CD4-positive, alpha-beta T cell (primary cell): ENCODE measurements around the gene FXYD6. TPM values are rescaled to one million over a fixed set of nuclear protein-coding genes. Genes with fewer than 3 reads are reported as not detected.

ENCODE experiments used
- ATAC-seq: fragments of 200-7000 bp; cut with Tn5 transposase; one replicate; pipeline ENCODE4 v1.10.0; 2022; ENCODE audit warnings: mild to moderate bottlenecking; ENCODE audit not compliant: poor library complexity
- CTCF ChIA-PET: fragments of 350-600 bp; sonication (Branson Sonifier 250); formaldehyde crosslinking; loops from one replicate; lab custom pipeline; 2021; ENCODE audit warnings: antibody characterized with exemption, inconsistent platforms; lab: Charles Lee
- POLR2A ChIA-PET: fragments of 350-600 bp; sonication (Branson Sonifier 250); formaldehyde crosslinking; loops from one replicate; lab custom pipeline; 2021; ENCODE audit warnings: antibody characterized with exemption, inconsistent platforms; lab: Charles Lee
- DNase-seq, 14 experiments: peaks; one replicate each; pipeline ENCODE4 v3.0.0-alpha.2; 2013 to 2020; ENCODE audit warnings: mixed read lengths in 2 of 14
- H3K27ac ChIP-seq, 2 donors: one replicate each; pipeline versions ENCODE4 v1.5.1 to v1.7.0; 2013; ENCODE audit warnings: low read length in 2 of 2, low read depth in 1 of 2, mild to moderate bottlenecking in 1 of 2
- H3K27me3 ChIP-seq, 2 experiments: 1 replicate in 1 of 2; 2 replicates in 1 of 2; pipeline versions ENCODE4 v1.6.1 to v1.7.0; 2013; ENCODE audit warnings: low read length in 2 of 2, control low read depth in 1 of 2, mild to moderate bottlenecking in 1 of 2, moderate library complexity in 1 of 2; ENCODE audit not compliant: insufficient read depth in 2 of 2, control insufficient read depth in 1 of 2
- H3K36me3 ChIP-seq: one replicate; pipeline ENCODE4 v1.6.1; 2013; ENCODE audit warnings: low read length, control low read depth; ENCODE audit not compliant: insufficient read depth
- H3K4me1 ChIP-seq: one replicate; pipeline ENCODE4 v1.6.1; 2013; ENCODE audit warnings: low read length, control low read depth; ENCODE audit not compliant: insufficient read depth
- H3K4me3 ChIP-seq: one replicate; pipeline ENCODE4 v1.5.1; 2013; ENCODE audit warnings: mild to moderate bottlenecking, low read length, moderate library complexity
- H3K9me3 ChIP-seq, 2 experiments: 1 replicate in 1 of 2; 2 replicates in 1 of 2; pipeline versions ENCODE4 v1.6.1 to v1.7.0; 2013; ENCODE audit warnings: low read length in 2 of 2, mild to moderate bottlenecking in 2 of 2, control low read depth in 1 of 2, moderate library complexity in 1 of 2; ENCODE audit not compliant: control insufficient read depth in 1 of 2, insufficient read depth in 1 of 2
- H3K27ac Mint-ChIP-seq: one replicate; pipeline ENCODE4 v1.8.0; 2020; ENCODE audit warnings: mixed read lengths
- H3K27me3 Mint-ChIP-seq: one replicate; pipeline ENCODE4 v1.8.0; 2021; ENCODE audit warnings: mixed read lengths
- H3K36me3 Mint-ChIP-seq: one replicate; pipeline ENCODE4 v1.8.0; 2021; ENCODE audit warnings: low read depth, mixed read lengths
- H3K4me1 Mint-ChIP-seq: one replicate; pipeline ENCODE4 v1.8.0; 2021; ENCODE audit warnings: low read depth, mixed read lengths
- H3K4me3 Mint-ChIP-seq: one replicate; pipeline ENCODE4 v1.8.0; 2020; ENCODE audit warnings: mild to moderate bottlenecking, mixed read lengths
- H3K9me3 Mint-ChIP-seq: one replicate; pipeline ENCODE4 v1.8.0; 2020; ENCODE audit warnings: mixed read lengths
- CTCF ChIP-seq: fragments of 200-600 bp; IDR thresholded peaks from one replicate; pipeline ENCODE4 v1.8.0; 2022; ENCODE audit warnings: antibody characterized with exemption, mild to moderate bottlenecking
- intact Hi-C, 2 experiments: fragments of 100-400 bp; cut with DNase I in 1 of 2; cut with micrococcal nuclease in 1 of 2; formaldehyde crosslinking; loops; one replicate each; pipeline versions ENCODE4 v1.15.1 to v1.9.0; 2023 to 2025; cut with DNase I, micrococcal nuclease
- total RNA-seq, 174 experiments: library from RNA in 2 of 174; stranded (reverse) in 2 of 174; gene quantifications; one replicate each; pipeline ENCODE4 v1.2.3 and lab custom pipeline; 2021 to 2026

FXYD6 gene
- total RNA-seq, 2 experiments from 2014 or later, result not detected

- no peak overlapping the region for H3K4me3 ChIP-seq
- Mint-ChIP-seq H3K9me3 (peaks cover 3% of the 10 kb centered on the region), H3K27me3 (peaks cover 9% of the 10 kb centered on the region), H3K36me3 (no peaks in the 10 kb centered on the region), H3K4me1 (no peaks in the 10 kb centered on the region), H3K4me3 (no peak overlapping the region), H3K27ac (no peak overlapping the region)
- no peaks in the 10 kb centered on the region for H3K4me1 ChIP-seq
- intact Hi-C loops, result loop anchor here in 1 of 2 experiments (5.0 kb wide), 1 partner anchor 41 kb away; no protein-coding TSS in a partner anchor
- no peak for TF ChIP-seq CTCF
- ATAC-seq (no peak), DNase-seq (no peak)
- ChIA-PET POLR2A (no interaction called here), CTCF (no interaction called here)
- H3K36me3 ChIP-seq, result no peaks in the 10 kb centered on the region
- no peaks in the 10 kb centered on the region for H3K9me3 ChIP-seq
- H3K27ac ChIP-seq, result no peak overlapping the region
- H3K27me3 ChIP-seq, result no peaks in the 10 kb centered on the region
These were observed 20.4 kb downstream of the FXYD6 start for GRCh38 chr11:117855912-117856651.

DNA sequence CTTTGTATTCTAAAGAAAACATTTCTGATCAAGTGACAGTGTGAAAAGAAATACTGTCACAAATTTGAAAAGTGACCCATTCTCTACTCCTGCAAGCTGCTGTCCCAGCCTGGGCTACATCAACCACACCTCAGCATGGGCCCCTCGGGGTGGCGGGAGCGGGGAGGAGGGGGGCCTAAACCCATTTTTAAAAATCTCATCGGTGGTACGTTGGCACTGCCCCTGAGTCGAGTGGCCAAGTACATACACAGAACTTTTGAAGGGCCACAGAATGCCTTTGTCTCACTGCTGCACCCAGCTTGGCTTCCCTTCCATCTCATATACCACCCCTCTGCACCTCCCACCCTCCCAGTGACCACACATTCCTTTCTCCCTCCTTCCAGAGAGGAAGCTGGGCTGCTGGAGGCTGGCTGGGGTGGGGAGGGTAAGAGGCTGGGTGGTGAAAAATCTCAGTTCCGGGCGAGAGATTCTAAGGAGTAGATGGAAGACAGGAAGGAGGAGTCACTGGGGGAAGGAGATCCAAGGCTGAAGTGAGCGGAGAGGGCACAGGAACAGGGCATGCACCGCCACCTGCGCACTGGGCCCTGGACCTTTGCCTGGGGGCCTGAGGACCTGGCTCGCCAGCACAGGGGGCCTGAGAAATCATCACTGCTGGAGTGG lies 21.1 kb downstream of the FXYD6 start:
- intact Hi-C loops, result loop anchor here in 1 of 2 experiments (5.0 kb wide), 1 partner anchor 42 kb away; no protein-coding TSS in a partner anchor
- POLR2A ChIA-PET, result no interaction called here
- Mint-ChIP-seq H3K4me1 (no peaks in the 10 kb centered on the region), H3K4me3 (no peak overlapping the region), H3K27ac (no peak overlapping the region), H3K9me3 (peaks cover 3% of the 10 kb centered on the region), H3K27me3 (peaks cover 9% of the 10 kb centered on the region), H3K36me3 (no peaks in the 10 kb centered on the region)
- DNase-seq (no peak), ATAC-seq (no peak)
- Histone ChIP-seq H3K36me3 (no peaks in the 10 kb centered on the region), H3K27me3 (no peaks in the 10 kb centered on the region), H3K9me3 (no peaks in the 10 kb centered on the region), H3K4me3 (no peak overlapping the region), H3K4me1 (no peaks in the 10 kb centered on the region), H3K27ac (no peak overlapping the region)
- CTCF ChIA-PET, result no interaction called here
- TF ChIP-seq CTCF, result no peak

- H3K27me3 ChIP-seq, result no peaks in the 10 kb centered on the region
- no peak overlapping the region for H3K4me3 Mint-ChIP-seq
- ChIA-PET POLR2A (no interaction called here), CTCF (no interaction called here)
- no peak overlapping the region for H3K27ac Mint-ChIP-seq
- H3K4me1 ChIP-seq, result peaks cover 6% of the 10 kb centered on the region
- no peak overlapping the region for H3K27ac ChIP-seq
- intact Hi-C loops, result no loop called here
- no peaks in the 10 kb centered on the region for H3K9me3 ChIP-seq
- H3K4me3 ChIP-seq, result no peak overlapping the region
- no peaks in the 10 kb centered on the region for H3K36me3 ChIP-seq
- ATAC-seq (no peak), DNase-seq (no peak)
- peaks cover 9% of the 10 kb centered on the region for H3K27me3 Mint-ChIP-seq
- H3K36me3 Mint-ChIP-seq, result no peaks in the 10 kb centered on the region
- H3K4me1 Mint-ChIP-seq, result no peaks in the 10 kb centered on the region
- H3K9me3 Mint-ChIP-seq, result peaks cover 3% of the 10 kb centered on the region
- TF ChIP-seq CTCF, result no peak
These were observed 24.1 kb downstream of the FXYD6 start for GRCh38 chr11:117852309-117852708.
